Stimulated activated CD4-positive, alpha-beta T cell treated with anti-CD3 and anti-CD28 coated beads, Interleukin-12 subunit alpha, Interleukin-12 subunit beta, amount 100 ng/mL, for 24 hours (primary cell): ENCODE measurements around the gene KLK6.

Experiments
- DNase-seq, 2 experiments: peaks; one replicate each; pipeline ENCODE4 v3.0.0-alpha.2; 2020; ENCODE audit warnings: low read depth in 2 of 2

Gene KLK6

GRCh38 chr19:50969413-50969760 lies at the start of gene KLK6:
TSS of gene KLK6 (minus strand) at chr19:50969591. CDS start at chr19:50968104, 1,487 bp downstream.
- no peak for DNase-seq

GRCh38 chr19:51018745-51019543 lies 49.6 kb upstream of the KLK6 start:
- DNase-seq, result no peak

DNA sequence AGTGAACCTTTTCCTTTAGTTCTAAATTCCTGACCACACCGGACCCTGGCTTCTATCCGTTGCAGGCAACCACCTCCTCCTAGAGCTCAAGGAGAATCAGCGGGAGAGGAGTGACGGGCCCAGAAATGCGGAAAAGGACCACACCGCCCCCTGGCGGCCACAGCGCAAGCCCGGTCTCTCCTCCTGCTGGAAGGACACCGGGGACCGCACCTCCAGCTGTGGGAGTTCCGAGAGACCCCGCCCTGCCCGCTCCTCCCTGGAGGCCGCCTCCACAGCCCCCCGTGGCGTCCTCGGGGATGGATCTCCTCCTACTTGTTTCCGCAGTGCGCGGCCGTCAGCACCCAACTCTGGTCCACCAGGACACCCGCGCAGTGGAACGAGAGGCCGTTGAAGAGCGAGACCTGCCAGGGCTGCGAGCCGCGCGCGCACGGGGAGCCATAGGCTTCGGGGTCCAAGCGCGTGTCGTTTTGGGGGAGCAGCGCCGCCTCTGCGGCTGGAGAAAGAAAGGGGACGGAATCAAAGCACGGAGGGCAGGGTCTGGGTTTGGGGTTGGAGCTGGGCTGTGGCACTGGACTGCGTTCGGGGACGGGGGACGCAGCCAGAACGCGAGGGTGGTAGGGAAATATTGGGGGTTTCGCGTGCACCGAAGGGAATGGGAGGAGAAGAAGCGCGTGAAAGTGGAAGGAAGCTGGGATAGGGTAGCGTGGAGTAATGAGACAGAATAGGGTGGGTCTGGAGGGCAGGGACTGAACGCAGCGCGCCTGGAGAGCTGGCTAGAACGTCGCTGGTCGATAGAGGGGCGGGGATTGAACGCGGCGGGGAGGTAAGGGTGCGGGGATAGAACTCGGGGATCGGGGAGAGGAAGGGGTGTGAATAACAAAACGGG lies 47.6 kb upstream of the KLK6 start:
- DNase-seq, result peak; percentile 40 to 70

DNA sequence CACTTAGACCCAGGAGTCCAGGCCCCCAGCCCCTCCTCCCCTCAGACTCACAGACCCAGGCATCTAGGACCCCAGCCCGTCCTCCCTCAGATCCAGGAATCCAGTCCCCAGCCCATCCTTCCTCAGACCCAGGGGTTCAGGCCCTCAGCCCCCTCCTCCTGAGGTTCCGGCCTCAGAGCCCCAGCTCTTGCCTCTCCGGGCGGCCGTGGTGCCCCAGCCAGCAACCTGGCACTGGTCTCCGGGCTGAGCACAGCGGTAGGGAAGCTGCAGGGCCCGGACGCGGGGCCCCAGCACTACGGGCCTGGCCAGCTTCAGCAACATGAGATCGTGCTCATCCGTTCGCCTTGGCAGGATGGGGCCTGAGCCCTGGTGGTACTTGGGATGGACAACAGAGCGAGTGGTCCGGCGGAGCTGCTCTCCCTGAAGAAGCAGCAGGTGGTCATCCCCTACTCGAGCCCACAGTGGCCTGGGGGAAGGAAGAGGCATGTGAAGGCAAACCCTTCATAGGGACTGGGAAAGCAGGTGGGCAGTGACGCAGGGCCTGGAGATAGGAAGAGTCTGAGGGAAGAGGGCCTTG lies 46.4 kb upstream of the KLK6 start:
- DNase-seq, result no peak

DNA sequence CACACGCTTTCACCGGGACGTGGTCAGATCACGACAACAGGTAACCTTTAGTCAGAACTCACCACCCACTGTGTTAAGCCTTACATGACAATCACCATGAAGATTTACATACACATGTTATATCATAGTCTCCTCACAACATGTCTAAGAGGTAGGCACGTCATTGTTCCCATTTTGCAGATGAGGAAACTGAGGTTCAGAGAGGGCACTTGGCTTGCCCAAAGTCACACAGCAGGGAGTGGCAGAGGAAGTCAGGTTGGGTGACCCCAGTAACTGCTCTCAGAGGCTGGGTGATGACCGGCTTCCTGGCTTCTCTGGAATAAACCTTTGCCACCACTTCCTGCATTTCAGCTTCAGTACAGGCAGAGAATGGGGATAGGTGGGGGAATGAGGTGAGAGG lies 44.9 kb upstream of the KLK6 start:
- DNase-seq, result no peak

DNA sequence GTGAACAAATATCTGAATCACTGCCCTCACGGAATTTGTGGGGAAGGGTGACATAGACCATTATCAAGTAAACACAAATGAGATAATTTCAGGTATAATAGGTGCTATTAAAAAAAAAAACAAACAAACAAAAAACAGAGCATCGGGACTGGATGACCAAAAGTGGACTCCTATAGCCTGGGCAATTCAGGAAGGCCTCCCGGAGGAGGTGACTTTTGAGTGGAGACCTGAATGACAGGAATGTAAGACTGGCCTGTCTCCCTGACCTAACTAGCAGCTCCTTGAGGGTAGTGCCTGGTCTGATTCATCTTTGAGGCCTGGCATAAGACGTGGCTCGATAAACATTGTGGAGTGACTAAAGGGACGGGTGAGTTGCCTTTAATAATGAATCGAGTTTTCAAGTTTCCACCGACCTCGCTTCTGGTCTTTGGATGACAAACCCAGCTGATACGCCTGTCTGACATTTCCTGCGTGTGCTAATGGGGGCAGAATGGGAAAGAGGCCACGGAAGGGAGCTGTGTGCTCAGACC lies 43.3 kb upstream of the KLK6 start:
- no peak for DNase-seq

GRCh38 chr19:51010066-51010795 lies 40.8 kb upstream of the KLK6 start:
- DNase-seq, result no peak

DNA sequence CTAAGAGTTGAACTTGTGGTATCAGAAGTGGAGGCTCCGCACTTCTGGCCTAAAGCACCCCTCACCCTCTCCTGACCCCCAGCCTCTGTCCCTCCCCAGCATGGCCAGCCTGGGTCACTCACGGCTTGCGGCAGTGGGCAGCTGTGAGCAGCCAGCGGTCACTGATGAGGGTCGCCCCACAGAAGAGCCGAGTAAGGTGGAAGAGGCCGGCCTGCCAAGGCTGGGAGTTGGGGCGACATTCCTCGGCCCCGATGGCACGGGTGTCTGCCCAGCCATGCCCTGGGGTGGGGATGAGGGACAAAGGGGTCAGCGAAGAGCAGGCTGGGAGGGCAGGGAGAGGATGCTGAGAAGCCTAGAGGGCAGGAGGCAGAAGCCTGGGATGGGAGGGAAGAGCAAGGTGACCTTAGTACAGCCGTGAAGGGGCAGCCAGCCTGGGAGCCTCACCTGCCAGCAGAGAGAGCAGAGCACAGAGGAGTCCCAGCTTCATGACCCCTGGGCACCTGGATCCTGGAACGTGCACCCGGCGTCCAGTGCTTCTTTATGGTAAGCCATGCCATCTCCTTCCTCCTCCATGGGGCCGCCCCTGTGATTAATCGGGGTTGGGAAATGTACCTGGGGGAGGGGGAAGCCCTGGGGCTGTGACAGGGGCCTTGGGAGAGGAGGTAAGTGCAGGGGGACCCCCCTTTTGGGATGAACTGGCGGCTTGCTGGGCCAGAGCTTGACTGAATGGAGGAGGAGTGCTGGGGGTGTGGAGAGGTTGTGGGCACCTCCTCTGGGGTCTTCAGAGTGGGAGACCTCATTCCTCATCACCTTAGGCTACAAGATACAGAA lies 39.9 kb upstream of the KLK6 start:
- DNase-seq, result no peak

GRCh38 chr19:51007488-51007887 lies 38.1 kb upstream of the KLK6 start:
- DNase-seq, result no peak

GRCh38 chr19:51006406-51006805 lies 37.0 kb upstream of the KLK6 start:
- DNase-seq, result no peak

DNA sequence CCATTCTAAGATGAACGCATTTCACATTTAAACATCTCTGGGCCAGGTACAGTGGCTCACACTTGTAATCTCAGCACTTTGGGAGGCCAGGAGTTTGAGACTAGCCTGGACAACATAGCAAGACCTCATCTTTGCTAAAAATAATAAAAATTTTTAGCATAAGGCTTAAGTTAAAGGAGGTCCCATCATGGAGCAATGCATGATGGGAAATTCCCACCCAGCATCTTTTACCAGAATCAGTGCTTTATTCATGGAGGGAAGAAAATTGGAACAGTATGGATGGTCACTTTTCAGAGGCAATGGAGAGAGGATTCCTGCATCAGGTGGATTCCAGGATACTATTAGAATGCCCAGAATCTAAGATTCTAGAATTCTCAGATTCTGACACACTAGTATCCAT lies 35.9 kb upstream of the KLK6 start:
- no peak for DNase-seq

- no peak for DNase-seq
These were observed 33.9 kb upstream of the KLK6 start for GRCh38 chr19:51003316-51003715.

- DNase-seq, result no peak
These were observed 33.3 kb upstream of the KLK6 start for GRCh38 chr19:51002542-51003311.

DNA sequence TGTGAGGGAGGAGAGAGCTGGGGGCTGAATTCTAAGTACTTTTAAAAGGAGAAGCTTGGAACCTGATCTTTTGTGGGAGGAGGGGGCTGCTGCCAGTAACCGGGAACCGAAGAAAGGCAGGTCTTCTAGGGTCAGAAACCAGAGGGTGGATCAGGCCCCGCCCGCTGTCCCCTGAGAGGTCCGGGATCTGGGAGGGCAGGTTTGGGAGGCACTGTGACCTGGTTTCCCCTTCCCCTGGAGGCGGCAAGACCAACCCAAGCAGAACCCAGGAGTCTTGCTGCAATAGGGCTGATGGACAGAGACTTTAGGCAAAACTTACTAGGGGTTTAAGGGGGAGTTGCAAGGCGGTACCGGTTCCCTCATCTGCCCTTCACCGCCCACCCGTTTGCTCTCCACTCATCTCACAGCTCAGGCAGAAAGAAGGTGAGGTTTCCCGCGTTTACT lies 32.7 kb upstream of the KLK6 start:
- DNase-seq, result no peak

GRCh38 chr19:51001515-51001914 lies 32.1 kb upstream of the KLK6 start, which contains the start of gene KLK8:
TSS of gene KLK8 (minus strand) at chr19:51001604. CDS start at chr19:51001167, 437 bp downstream.
- DNase-seq, result no peak

- no peak for DNase-seq
These were observed 31.6 kb upstream of the KLK6 start for GRCh38 chr19:51000981-51001380.

GRCh38 chr19:51000426-51000825 lies 31.0 kb upstream of the KLK6 start:
- no peak for DNase-seq

DNA sequence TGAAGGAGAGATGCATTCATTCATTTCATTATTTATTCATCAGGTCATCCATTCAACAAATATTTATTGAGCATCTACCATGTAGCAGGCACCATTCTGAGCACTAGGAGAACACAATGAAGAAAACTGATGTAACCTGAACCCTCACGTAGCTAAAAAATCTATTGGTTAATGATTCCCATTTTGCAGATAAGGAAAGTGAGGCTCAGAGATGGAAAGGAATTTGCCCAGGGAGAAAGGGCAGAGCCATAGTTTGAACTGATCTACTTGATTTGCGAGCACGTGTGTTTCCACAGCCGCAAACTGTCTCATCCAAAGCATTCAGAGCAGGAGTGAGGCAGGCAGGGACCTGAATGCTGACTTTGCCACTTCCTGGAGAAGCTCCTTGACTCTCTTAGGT lies 29.3 kb upstream of the KLK6 start:
- no peak for DNase-seq

DNA sequence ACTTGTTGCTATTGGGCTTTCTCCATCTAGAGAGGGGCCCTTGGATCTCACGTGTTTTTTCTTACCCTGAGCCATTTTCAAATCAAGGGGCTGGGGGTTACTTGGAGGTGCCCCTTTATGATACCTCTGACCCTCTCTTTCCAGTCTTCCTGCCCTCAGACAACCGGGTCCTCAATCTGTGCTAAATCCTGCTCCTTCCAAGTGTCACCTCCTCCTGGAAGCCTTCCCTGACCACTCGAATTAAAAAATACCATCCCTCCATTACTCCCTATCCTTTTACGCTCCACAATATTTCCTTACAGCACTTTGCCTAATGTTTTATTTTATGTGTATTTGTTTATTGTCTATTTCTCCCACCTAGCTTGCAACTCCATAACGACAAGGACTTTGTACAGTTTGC lies 28.7 kb upstream of the KLK6 start:
- DNase-seq, result no peak

DNA sequence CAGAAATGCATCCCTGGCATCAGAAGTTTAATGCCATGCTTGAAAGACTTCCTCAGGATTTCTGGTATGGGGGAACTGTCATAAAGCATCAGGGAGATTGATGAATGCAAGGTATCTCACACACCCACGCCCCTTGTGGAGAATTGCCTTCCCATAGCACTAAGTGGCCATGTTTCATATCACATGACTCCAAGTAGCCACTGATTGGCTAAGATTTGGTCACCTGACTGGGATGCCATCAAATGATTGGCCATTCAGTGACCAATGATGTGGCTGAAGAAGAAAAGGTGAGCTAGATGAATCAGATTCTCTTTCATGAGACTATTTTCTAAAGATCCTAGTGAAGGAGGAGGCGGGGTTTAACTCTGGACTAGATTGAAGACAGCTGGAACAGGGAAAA lies 24.7 kb upstream of the KLK6 start:
- DNase-seq, result no peak
